OCI-LY3 (cell line): ENCODE data around the gene CFAP97D2.

ENCODE experiments used
- CTCF ChIP-seq: fragments of 200-600, 300-600 bp; sonication (generic); IDR thresholded peaks from 2 replicates; pipeline ENCODE4 v1.5.1; 2014; ENCODE audit warnings: antibody characterized with exemption, low read length, low read depth
- EZH2phosphoT487 ChIP-seq: fragments of 200-600 bp; shearing (Covaris generic); IDR thresholded peaks from 2 replicates; pipeline ENCODE4 v1.6.1; 2018; ENCODE audit warnings: antibody characterized with exemption, mixed run types, low read depth

GRCh38 chr13:114174529-114174961 is 4.5 kb upstream of the CFAP97D2 start:
- TF ChIP-seq CTCF (no peak), EZH2phosphoT487 (no peak)
